Mesothelial cell of epicardium (in vitro differentiated cells): ENCODE measurements around the gene ERCC8. TPM values are rescaled to one million over a fixed set of nuclear protein-coding genes. Genes with fewer than 3 reads are reported as not detected.
"Not testable (repeated sequence)": the region's sequence is repeated elsewhere in the genome, so short reads cannot be mapped to it uniquely, and the experiment has no call there.

Experiments
- DNase-seq, 2 experiments: peaks; one replicate each; pipeline ENCODE4 v3.0.0; 2021; ENCODE audit warnings: low spot score in 2 of 2; ENCODE audit not compliant: unreplicated experiment in 2 of 2
- H3K27ac Mint-ChIP-seq: 2 replicates; pipeline ENCODE4 v1.8.0; 2021; ENCODE audit warnings: mixed read lengths
- H3K27me3 Mint-ChIP-seq: 2 replicates; pipeline ENCODE4 v1.8.0; 2021; ENCODE audit warnings: low read depth, mixed read lengths
- H3K36me3 Mint-ChIP-seq: 2 replicates; pipeline ENCODE4 v1.8.0; 2021; ENCODE audit warnings: mixed read lengths
- H3K4me1 Mint-ChIP-seq: 2 replicates; pipeline ENCODE4 v1.8.0; 2021; ENCODE audit warnings: mixed read lengths
- H3K4me3 Mint-ChIP-seq: 2 replicates; pipeline ENCODE4 v1.8.0; 2021; ENCODE audit warnings: mild to moderate bottlenecking, moderate library complexity, mixed read lengths
- H3K9me3 Mint-ChIP-seq: 2 replicates; pipeline ENCODE4 v1.8.0; 2021; ENCODE audit warnings: mixed read lengths
- CTCF ChIP-seq: fragments of 200-600 bp; sonication (generic); IDR thresholded peaks from one replicate; pipeline ENCODE4 v1.5.0; 2021; ENCODE audit warnings: antibody characterized with exemption; ENCODE audit not compliant: unreplicated experiment
- total RNA-seq: library from RNA; stranded (reverse); gene quantifications from 3 replicates; pipeline ENCODE4 v1.2.1, GENCODE V29; 2021

ERCC8 gene
- total RNA-seq, 1 donor from 2014 or later: 14.8 TPM

- no peak for TF ChIP-seq CTCF
- H3K36me3 Mint-ChIP-seq: peaks cover 24% of the 10 kb centered on the region
- DNase-seq: no peak
- H3K27ac Mint-ChIP-seq: no peak overlapping the region
- H3K4me3 Mint-ChIP-seq: no peak overlapping the region
- peaks cover 27% of the 10 kb centered on the region for H3K9me3 Mint-ChIP-seq
- no peaks in the 10 kb centered on the region for H3K4me1 Mint-ChIP-seq
- H3K27me3 Mint-ChIP-seq: no peaks in the 10 kb centered on the region
These were observed 74.0 kb downstream of the ERCC8 start for GRCh38 chr5:60870857-60871256.

- not testable (repeated sequence) for H3K27ac Mint-ChIP-seq, H3K27me3 Mint-ChIP-seq, H3K4me1 Mint-ChIP-seq, DNase-seq, H3K4me3 Mint-ChIP-seq, H3K36me3 Mint-ChIP-seq
- H3K9me3 Mint-ChIP-seq: peaks cover 10% of the 10 kb centered on the region
These were observed 84.3 kb downstream of the ERCC8 start for GRCh38 chr5:60860572-60860971.

- no peak for DNase-seq
- H3K36me3 Mint-ChIP-seq: peaks cover 5% of the 10 kb centered on the region
These were observed 88.8 kb downstream of the ERCC8 start for GRCh38 chr5:60856066-60856465.

GRCh38 chr5:60852940-60853339 lies 91.9 kb downstream of the ERCC8 start:
- Mint-ChIP-seq H3K4me3 (no peak overlapping the region), H3K9me3 (no peaks in the 10 kb centered on the region), H3K36me3 (no peaks in the 10 kb centered on the region), H3K27me3 (no peaks in the 10 kb centered on the region), H3K27ac (no peak overlapping the region), H3K4me1 (peaks cover 9% of the 10 kb centered on the region)
- no peak for DNase-seq
- no peak for TF ChIP-seq CTCF

More at GRCh38 chr5:60856066-60856465, 88.8 kb downstream of the ERCC8 start:
- Mint-ChIP-seq H3K27ac (no peak overlapping the region), H3K9me3 (peaks cover 3% of the 10 kb centered on the region), H3K4me1 (peaks cover 8% of the 10 kb centered on the region), H3K4me3 (no peak overlapping the region), H3K27me3 (no peaks in the 10 kb centered on the region)
- no peak for TF ChIP-seq CTCF

GRCh38 chr5:60852317-60852716 lies 92.6 kb downstream of the ERCC8 start:
- Mint-ChIP-seq H3K9me3 (no peaks in the 10 kb centered on the region), H3K4me3 (no peak overlapping the region), H3K27me3 (no peaks in the 10 kb centered on the region), H3K27ac (no peak overlapping the region), H3K36me3 (no peaks in the 10 kb centered on the region), H3K4me1 (peaks cover 9% of the 10 kb centered on the region)
- DNase-seq: no peak
- no peak for TF ChIP-seq CTCF

- Mint-ChIP-seq H3K27me3 (peaks cover under 1% of the 10 kb centered on the region), H3K27ac (peak overlapping the region; percentile 71)
These were observed 93.2 kb downstream of the ERCC8 start for GRCh38 chr5:60851626-60852025.

More at GRCh38 chr5:60851626-60852025, 93.2 kb downstream of the ERCC8 start:
- Mint-ChIP-seq H3K4me3 (no peak overlapping the region), H3K9me3 (no peaks in the 10 kb centered on the region), H3K36me3 (no peaks in the 10 kb centered on the region), H3K4me1 (peaks cover 9% of the 10 kb centered on the region)
- no peak for DNase-seq
- no peak for TF ChIP-seq CTCF
